CD14-positive monocyte (primary cell): Measurements from ENCODE around the gene ERICH3. TPM values are rescaled to one million over a fixed set of nuclear protein-coding genes. Genes with fewer than 3 reads are reported as not detected.

Source experiments
- DNase-seq, 3 donors: peaks; one replicate each; pipeline ENCODE4 v3.0.0-alpha.2; 2011 to 2022
- H2AFZ ChIP-seq: 2 replicates; pipeline ENCODE4 v1.6.0; 2012; ENCODE audit warnings: mild to moderate bottlenecking, low read depth, low read length, inconsistent platforms; ENCODE audit not compliant: insufficient read depth, poor library complexity, severe bottlenecking
- H3K27ac ChIP-seq, 2 donors: 1 replicate in 1 of 2; 2 replicates in 1 of 2; pipeline ENCODE4 v1.5.1; 2012 to 2013; ENCODE audit warnings: low read length in 2 of 2, control low read depth in 1 of 2, inconsistent platforms in 1 of 2, low read depth in 1 of 2, mild to moderate bottlenecking in 1 of 2
- H3K27me3 ChIP-seq, 2 donors: one replicate each; pipeline versions ENCODE4 v1.6.0 to v1.6.1; 2011 to 2013; ENCODE audit warnings: low read length in 2 of 2; ENCODE audit not compliant: control insufficient read depth in 2 of 2, insufficient read depth in 2 of 2
- H3K36me3 ChIP-seq, 2 donors: replicated peaks in 1 of 2; 1 replicate in 1 of 2; 2 replicates in 1 of 2; pipeline versions ENCODE4 v1.5.1 to v1.6.1; 2012 to 2013; ENCODE audit warnings: low read length in 2 of 2, control low read depth in 1 of 2, inconsistent platforms in 1 of 2, mild to moderate bottlenecking in 1 of 2; ENCODE audit not compliant: insufficient read depth in 2 of 2, control insufficient read depth in 1 of 2
- H3K4me1 ChIP-seq, 2 donors: 1 replicate in 1 of 2; 2 replicates in 1 of 2; pipeline versions ENCODE4 v1.5.1 to v1.6.1; 2012 to 2013; ENCODE audit warnings: low read length in 2 of 2, control low read depth in 1 of 2, inconsistent platforms in 1 of 2, mild to moderate bottlenecking in 1 of 2, moderate library complexity in 1 of 2; ENCODE audit not compliant: insufficient read depth in 2 of 2, control insufficient read depth in 1 of 2
- H3K4me2 ChIP-seq: replicated peaks from 2 replicates; pipeline ENCODE3; 2012; ENCODE audit warnings: low read length, moderate library complexity, mild to moderate bottlenecking; ENCODE audit not compliant: poor library complexity, severe bottlenecking; ENCODE audit errors: extremely low read depth
- H3K4me3 ChIP-seq, 3 experiments: fragments of 200-600 bp in 1 of 3; sonication (generic) in 1 of 3; replicated peaks in 1 of 3; 1 replicate in 2 of 3; 2 replicates in 1 of 3; pipeline ENCODE4 v1.5.1; 2011 to 2013; ENCODE audit warnings: low read length in 3 of 3, mild to moderate bottlenecking in 3 of 3, control low read depth in 2 of 3, low read depth in 2 of 3, inconsistent platforms in 1 of 3, moderate library complexity in 1 of 3
- H3K79me2 ChIP-seq: 2 replicates; pipeline ENCODE4 v1.6.0; 2012; ENCODE audit warnings: mild to moderate bottlenecking, control low read depth, inconsistent platforms, low read length, moderate library complexity; ENCODE audit not compliant: insufficient read depth
- H3K9ac ChIP-seq: 2 replicates; pipeline ENCODE4 v1.6.0; 2017; ENCODE audit warnings: low read length, mild to moderate bottlenecking; ENCODE audit not compliant: insufficient read depth, poor library complexity, severe bottlenecking
- H3K9me3 ChIP-seq, 2 donors: replicated peaks in 1 of 2; 1 replicate in 1 of 2; 2 replicates in 1 of 2; pipeline versions ENCODE4 v1.5.1 to v1.6.1; 2012 to 2013; ENCODE audit warnings: low read length in 2 of 2, control low read depth in 1 of 2; ENCODE audit not compliant: control insufficient read depth in 1 of 2, insufficient read depth in 1 of 2
- H4K20me1 ChIP-seq: 2 replicates; pipeline ENCODE4 v1.6.0; 2012; ENCODE audit warnings: mild to moderate bottlenecking, low read length, control low read depth, moderate library complexity; ENCODE audit not compliant: insufficient read depth
- H3K27ac Mint-ChIP-seq, 7 donors: one replicate each; pipeline ENCODE4 v1.8.0; 2020; ENCODE audit warnings: mild to moderate bottlenecking in 7 of 7, mixed read lengths in 7 of 7, moderate library complexity in 6 of 7, inconsistent platforms in 2 of 7
- H3K27me3 Mint-ChIP-seq, 3 donors: one replicate each; pipeline ENCODE4 v1.8.0; 2021 to 2022; ENCODE audit warnings: low read depth in 3 of 3, mild to moderate bottlenecking in 3 of 3, mixed read lengths in 3 of 3, moderate library complexity in 3 of 3, inconsistent platforms in 1 of 3
- H3K36me3 Mint-ChIP-seq, 2 donors: one replicate each; pipeline ENCODE4 v1.8.0; 2020; ENCODE audit warnings: mixed read lengths in 2 of 2, inconsistent platforms in 1 of 2, mild to moderate bottlenecking in 1 of 2
- H3K4me1 Mint-ChIP-seq: one replicate; pipeline ENCODE4 v1.8.0; 2020; ENCODE audit warnings: mild to moderate bottlenecking, mixed read lengths
- H3K4me3 Mint-ChIP-seq, 2 donors: one replicate each; pipeline ENCODE4 v1.8.0; 2020; ENCODE audit warnings: mild to moderate bottlenecking in 2 of 2, mixed read lengths in 2 of 2, moderate library complexity in 1 of 2
- H3K9me3 Mint-ChIP-seq, 7 donors: one replicate each; pipeline ENCODE4 v1.8.0; 2020 to 2022; ENCODE audit warnings: mixed read lengths in 7 of 7, mild to moderate bottlenecking in 6 of 7, moderate library complexity in 6 of 7, inconsistent platforms in 2 of 7
- WGBS: methylation state at CpG from one replicate; pipeline ENCODE4 v1.1.5; 2013; ENCODE audit warnings: missing lambda C conversion rate; ENCODE audit not compliant: insufficient coverage; 5-methylcytosine and 5-hydroxymethylcytosine counted together
- intact Hi-C, 2 donors: fragments of 100-400 bp; cut with micrococcal nuclease; formaldehyde crosslinking; loops; one replicate each; pipeline versions ENCODE4 v1.15.0 to v1.15.1; 2023
- polyA plus RNA-seq, 3 donors: library from polyadenylated mRNA; depleted of rRNA in 1 of 3; unstranded in 2 of 3; stranded (reverse) in 1 of 3; fragments of 300-500 nt in 2 of 3; fragments of >200 nt in 1 of 3; fragmentation: Illumina TruSeq in 2 of 3; gene quantifications; 1 replicate in 2 of 3; 2 replicates in 1 of 3; pipeline ENCODE4 v1.2.3, GENCODE V29; 2012 to 2021
- TF ChIP-seq, protein P1 (sequence below): fragments of 200-600 bp; IDR thresholded peaks from one replicate; pipeline ENCODE4 v1.8.0; 2022; ENCODE audit warnings: antibody characterized with exemption, mild to moderate bottlenecking

ERICH3 gene
- polyA plus RNA-seq, 3 donors = not detected

DNA sequence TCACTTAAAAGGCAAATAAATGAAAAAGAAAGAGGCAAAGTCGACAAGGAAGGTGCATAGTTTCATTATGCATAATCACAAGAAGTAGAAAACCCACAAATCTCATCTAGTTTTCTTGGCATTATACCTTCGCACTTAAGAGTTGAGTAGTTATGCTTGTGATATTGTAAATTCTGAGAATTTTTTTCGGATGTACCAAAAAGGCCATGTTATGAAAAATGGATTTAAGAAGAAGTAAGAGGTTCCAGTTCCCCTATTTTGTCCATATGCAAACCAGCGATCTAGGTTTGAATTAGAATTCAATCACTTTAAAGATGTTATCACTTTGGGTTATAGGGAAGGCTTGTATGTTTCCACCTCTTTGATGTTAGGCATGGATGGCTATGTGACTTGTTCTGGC is 7.9 kb upstream of the ERICH3 start:
- no peaks in the 10 kb centered on the region for H3K4me1 Mint-ChIP-seq
- Histone ChIP-seq H3K4me3 (no peak overlapping the region), H3K9ac (no peak overlapping the region), H3K79me2 (no peaks in the 10 kb centered on the region), H3K27ac (no peak overlapping the region), H4K20me1 (no peaks in the 10 kb centered on the region), H3K4me1 (no peaks in the 10 kb centered on the region), H2AFZ (no peak overlapping the region), H3K36me3 (no peaks in the 10 kb centered on the region), H3K4me2 (no peak overlapping the region), H3K27me3 (no peaks in the 10 kb centered on the region), H3K9me3 (no peaks in the 10 kb centered on the region)
- no peak overlapping the region for H3K4me3 Mint-ChIP-seq
- H3K27ac Mint-ChIP-seq = no peak overlapping the region
- no peak for DNase-seq
- H3K9me3 Mint-ChIP-seq = peaks cover 0 to 3% (median 0%) of the 10 kb centered on the region in 7 donors
- TF ChIP-seq, protein P1, sequence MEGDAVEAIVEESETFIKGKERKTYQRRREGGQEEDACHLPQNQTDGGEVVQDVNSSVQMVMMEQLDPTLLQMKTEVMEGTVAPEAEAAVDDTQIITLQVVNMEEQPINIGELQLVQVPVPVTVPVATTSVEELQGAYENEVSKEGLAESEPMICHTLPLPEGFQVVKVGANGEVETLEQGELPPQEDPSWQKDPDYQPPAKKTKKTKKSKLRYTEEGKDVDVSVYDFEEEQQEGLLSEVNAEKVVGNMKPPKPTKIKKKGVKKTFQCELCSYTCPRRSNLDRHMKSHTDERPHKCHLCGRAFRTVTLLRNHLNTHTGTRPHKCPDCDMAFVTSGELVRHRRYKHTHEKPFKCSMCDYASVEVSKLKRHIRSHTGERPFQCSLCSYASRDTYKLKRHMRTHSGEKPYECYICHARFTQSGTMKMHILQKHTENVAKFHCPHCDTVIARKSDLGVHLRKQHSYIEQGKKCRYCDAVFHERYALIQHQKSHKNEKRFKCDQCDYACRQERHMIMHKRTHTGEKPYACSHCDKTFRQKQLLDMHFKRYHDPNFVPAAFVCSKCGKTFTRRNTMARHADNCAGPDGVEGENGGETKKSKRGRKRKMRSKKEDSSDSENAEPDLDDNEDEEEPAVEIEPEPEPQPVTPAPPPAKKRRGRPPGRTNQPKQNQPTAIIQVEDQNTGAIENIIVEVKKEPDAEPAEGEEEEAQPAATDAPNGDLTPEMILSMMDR = no peak
- WGBS = no CpG with 5 or more reads among the region's 4 CpGs
- no peaks in the 10 kb centered on the region for H3K36me3 Mint-ChIP-seq
- intact Hi-C loops = no loop called here
- peaks cover 0 to 2% (median 0%) of the 10 kb centered on the region in 3 donors for H3K27me3 Mint-ChIP-seq

DNA sequence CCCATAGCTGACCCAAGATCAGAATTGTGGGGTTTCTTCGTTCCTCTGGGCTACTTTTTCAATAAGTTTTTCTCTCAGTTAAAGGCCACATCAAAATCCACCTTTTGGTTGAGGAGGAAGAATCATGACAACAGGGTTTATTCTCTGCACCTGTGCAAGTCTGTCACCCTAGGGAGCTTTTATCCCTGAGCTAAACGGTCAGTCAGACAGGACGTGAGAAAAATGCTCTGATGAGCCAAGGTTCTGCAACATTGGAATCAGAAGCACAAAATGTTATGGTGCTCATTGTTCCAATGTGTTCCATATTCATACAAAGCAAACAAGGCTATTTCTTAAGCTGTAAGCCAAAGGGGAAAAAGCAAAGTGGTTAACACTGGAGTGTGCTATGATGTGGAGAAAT is 7.4 kb upstream of the ERICH3 start:
- Histone ChIP-seq H3K36me3 (no peaks in the 10 kb centered on the region), H3K9me3 (no peaks in the 10 kb centered on the region), H3K27ac (no peak overlapping the region), H3K9ac (no peak overlapping the region), H3K27me3 (no peaks in the 10 kb centered on the region), H3K79me2 (no peaks in the 10 kb centered on the region), H3K4me2 (no peak overlapping the region), H3K4me1 (no peaks in the 10 kb centered on the region), H3K4me3 (no peak overlapping the region), H2AFZ (no peak overlapping the region), H4K20me1 (no peaks in the 10 kb centered on the region)
- no peaks in the 10 kb centered on the region for H3K4me1 Mint-ChIP-seq
- WGBS = 100% methylated on average over 1 of the region's 3 CpGs
- H3K36me3 Mint-ChIP-seq = no peaks in the 10 kb centered on the region
- TF ChIP-seq, protein P1 = no peak
- H3K4me3 Mint-ChIP-seq = no peak overlapping the region
- DNase-seq = no peak
- peaks cover 0 to 3% (median 0%) of the 10 kb centered on the region in 7 donors for H3K9me3 Mint-ChIP-seq
- H3K27ac Mint-ChIP-seq = no peak overlapping the region
- intact Hi-C loops = no loop called here
- H3K27me3 Mint-ChIP-seq = peaks cover 0 to 2% (median 0%) of the 10 kb centered on the region in 3 donors
